GM18505 (cell line): ENCODE results near the gene GPR108.

ENCODE experiments used
- ATAC-seq: cut with Tn5 transposase; IDR thresholded peaks from one replicate; pipeline ENCODE4 v1.9.1; 2021; ENCODE audit not compliant: unreplicated experiment
- POLR2A ChIP-seq: IDR thresholded peaks from 4 replicates; pipeline ENCODE4 v1.6.1; 2011; ENCODE audit warnings: borderline replicate concordance; ENCODE audit not compliant: insufficient read depth, insufficient read length; ENCODE audit errors: extremely low read depth

Gene GPR108

DNA sequence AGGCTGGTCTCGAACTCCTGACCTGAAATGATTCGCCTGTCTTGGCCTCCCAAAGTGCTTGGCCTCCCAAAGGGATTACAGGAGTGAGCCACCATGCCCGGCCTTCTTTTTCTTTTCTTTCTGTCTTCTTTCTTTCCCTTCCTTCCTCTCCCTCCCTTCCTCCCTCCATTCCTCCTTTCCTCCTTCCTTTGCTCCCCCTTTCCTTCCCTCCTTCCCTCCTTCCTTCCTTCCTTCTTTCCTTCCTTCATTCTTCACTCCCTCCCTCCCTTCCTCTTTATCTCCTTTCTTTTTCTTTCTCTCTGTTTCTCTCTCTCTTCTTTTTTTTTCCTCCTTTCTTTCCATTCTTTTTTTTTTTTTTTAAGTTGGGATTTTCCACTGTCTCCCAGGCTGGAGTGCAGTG lies 29.0 kb downstream of the GPR108 start:
- no peak for TF ChIP-seq POLR2A
- ATAC-seq: no peak

DNA sequence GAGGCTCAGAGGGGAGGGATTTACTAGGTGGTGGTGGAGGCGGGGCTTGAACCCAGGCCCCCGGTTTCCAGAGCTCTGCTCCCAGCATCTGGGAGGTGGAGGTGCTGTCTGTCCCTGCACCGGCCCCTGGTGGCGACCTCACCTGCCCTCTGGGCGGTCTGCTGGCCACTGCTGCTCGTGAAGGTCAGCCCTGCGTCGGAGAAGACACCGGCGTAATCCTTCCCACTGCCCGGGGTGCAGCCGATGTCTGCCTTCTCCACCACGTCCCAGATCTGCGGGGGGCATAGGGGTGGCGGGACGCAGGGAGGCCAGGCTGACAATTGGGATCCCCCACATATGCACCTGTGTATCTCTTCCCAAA lies 29.7 kb downstream of the GPR108 start:
- TF ChIP-seq POLR2A: no peak
- ATAC-seq: no peak

DNA sequence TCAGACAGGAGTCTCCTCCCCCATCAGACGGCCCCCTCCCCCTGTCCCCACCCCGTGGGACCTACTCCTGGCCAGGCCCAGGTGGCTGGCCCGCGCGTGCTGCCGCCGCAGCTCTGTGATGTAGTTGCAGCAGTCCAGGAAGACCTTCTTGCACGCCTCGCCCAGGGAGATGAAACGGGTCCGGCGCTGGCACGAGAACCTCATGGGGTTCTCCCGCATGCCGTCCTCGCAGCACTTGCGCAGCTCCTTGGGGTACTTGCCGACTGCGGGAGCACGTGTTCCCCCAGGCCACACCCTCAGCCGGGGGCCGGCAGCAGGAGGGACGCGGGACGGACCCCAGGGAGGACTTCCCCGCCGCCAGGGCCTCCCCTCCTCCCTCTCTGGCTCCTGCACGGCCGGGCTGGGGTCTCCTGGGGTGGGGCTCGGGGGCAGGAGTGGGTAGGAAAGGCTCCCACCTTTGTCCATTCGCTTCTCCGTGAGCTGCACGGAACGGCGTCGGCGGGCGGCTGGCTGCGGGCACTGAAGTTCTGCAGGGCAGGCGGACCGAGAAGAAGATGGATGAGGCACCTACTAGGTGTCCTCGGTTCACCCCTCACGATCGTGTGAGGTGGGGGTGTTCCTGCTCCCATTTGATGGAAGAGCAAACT lies 30.2 kb downstream of the GPR108 start:
- TF ChIP-seq POLR2A: no peak
- no peak for ATAC-seq

DNA sequence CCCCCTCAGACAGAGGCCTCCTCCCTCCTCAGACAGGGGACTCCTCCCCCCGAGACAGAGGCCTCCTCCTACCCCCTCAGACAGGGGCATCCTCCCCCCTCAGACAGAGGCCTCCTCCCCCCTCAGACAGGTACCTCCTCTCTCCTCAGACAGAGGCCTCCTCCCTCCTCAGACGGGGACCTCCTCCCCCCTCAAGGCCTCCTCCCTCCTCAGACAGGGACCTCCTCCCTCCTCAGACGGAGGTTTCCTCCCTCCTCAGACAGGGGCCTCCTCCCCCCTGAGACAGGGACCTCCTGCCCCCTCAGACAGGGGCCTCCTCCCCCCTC lies 30.8 kb downstream of the GPR108 start:
- TF ChIP-seq POLR2A: no peak
- no peak for ATAC-seq

DNA sequence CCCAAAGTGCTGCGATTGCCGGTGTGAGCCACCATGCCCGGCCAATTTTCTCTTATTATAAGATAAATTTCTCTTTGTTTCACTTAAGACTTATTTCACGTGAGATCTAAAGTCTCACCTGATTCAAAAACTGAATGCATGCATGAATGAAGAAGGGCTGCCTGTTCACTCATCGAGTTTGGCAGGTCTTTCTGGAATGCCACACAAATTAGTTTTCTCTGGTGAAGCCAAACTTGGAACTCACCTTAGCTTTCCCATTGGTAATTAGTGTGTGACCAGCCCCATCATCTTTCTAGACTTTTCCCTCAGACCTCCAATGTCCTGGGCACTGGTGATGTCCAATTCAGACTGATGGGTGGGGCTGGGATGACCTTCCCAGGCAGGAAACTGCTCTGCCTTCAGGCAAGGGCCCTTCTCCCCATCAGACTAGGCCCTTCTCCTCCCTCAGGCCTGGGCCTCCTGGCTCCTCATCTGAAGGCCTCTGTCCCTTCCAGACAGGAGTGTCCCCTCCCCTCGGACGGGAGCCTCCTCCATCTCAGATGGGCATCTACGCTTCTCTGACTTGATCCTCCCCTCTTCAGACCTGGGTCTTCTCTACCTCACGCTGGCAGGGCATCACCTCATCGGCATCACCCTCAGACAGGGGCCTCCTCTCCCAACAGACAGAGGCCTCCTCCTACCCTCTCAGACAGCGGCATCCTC lies 31.3 kb downstream of the GPR108 start:
- no peak for TF ChIP-seq POLR2A
- no peak for ATAC-seq

DNA sequence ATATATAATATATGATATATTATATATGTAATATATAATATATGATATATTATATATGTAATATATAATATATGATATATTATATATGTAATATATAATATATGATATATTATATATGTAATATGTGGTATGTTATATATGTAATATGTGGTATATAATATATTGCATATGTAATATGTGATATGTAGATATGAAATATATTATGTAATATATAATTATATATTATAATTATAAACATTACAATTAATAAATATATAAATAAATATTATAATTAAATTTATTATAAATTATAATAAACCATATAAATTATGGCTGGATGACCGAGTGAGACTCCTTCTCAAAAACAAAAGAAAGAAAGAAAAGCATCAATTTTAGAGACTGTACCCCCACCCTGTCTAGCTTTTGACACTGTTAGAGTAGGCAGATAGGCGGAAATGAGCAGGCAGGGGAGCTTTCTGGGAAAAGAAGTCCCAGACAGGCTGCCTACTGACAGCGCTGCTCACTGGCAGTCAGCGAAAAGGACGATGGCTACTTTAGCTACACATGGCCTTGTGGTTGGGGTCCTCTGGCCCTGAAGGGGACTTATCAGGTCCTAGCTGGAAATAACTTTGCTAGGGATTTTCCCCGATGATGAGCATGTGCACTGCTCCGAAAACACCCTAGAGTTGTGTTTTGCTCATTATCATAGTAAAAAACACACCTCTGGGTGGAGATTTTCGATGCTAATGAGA lies 36.6 kb downstream of the GPR108 start:
- TF ChIP-seq POLR2A: no peak
- ATAC-seq: no peak

DNA sequence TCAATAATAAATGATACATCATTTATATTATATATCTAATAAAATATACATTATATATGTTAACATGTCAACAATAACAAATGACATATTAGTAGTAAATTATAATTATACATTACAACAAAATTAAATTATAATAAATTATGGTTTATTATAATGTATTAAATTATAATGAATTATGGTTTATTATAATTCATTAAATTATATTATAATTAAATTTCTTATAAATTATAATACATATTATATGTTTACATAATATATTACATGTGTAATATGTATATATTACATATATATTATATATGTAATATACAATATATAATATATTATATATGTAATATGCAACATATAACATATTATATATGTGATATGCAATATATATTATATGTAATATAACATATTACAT lies 37.4 kb downstream of the GPR108 start:
- no peak for TF ChIP-seq POLR2A
- ATAC-seq: no peak

DNA sequence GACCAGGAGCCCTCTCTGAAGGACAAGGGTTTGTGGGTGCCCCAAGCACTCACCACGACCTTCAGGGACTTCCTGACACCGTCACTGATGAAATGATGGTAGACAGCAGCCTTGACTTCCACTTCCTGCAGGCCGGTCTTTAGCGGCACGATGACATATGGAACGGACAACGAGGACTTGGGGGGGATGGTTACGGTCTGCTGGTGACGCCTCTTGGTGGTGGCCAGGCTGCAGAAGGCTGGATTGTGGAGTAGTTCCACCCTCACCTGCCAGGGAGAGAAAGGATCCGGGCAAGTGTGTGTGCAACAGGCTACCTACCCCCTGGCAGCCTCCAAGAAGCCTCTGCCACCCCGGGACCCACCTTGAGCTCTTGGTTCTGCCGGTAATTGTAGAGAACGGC lies 40.1 kb downstream of the GPR108 start:
- no peak for TF ChIP-seq POLR2A
- no peak for ATAC-seq

DNA sequence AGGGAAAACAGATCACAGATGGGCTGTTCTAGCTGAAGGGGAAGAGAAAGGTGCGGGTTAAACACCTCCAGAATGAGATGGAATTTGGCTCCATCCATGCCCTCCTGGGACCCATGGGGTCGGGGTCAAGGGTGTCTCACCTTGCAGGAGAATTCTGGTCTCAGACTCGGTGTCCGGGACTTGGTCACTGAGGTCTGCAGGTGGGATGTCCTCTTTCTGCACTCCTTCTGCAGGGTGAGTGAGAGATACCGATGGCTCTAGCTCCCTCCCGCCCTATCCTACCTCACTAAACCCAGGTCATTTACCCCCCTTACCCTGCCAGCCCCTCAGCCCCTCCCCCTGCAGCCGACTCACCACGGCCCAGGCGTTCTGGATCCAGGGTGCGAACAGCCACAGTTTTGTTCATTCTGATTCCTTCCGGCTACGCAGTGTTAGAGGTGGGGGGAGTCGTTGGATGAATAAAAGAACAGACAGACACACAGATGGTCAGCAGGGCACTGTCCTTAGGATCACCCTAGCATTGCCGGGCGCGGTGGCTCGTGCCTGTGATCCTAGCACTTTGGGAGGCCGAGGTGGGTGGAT lies 41.0 kb downstream of the GPR108 start:
- no peak for ATAC-seq
- no peak for TF ChIP-seq POLR2A

DNA sequence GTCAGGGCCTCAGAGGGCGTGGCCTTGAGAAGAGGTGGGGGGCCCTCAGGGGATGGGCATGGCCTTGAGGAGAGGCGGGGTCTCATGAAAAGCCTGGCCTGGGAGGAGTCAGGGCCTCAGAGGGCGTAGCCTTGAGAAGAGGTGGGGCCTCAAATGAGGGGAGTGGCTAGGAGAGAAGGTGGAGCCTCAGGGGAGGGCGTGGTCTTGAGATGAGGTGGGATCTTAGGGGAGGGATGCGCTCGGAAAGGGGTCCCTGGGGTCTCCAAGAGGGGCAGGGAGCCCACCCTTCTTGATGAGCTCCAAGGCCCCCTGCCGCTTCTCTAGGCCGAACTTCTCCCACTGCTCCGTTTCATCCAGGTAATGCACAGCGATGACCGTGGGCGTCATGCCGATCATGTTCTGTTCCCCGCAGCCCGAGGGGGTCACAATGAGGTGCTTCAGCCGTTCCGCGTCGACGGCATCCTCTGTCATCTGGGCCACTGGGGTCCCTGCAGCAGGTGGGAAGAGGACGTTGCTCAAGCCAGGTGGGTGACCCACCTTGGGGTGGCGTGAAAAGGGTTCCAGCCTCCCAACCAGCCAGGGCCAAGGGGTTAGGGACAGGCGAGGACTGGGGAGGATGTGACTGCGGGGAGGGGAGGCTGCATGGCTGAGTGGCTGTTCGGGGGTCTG lies 43.1 kb downstream of the GPR108 start:
- ATAC-seq: no peak
- no peak for TF ChIP-seq POLR2A

DNA sequence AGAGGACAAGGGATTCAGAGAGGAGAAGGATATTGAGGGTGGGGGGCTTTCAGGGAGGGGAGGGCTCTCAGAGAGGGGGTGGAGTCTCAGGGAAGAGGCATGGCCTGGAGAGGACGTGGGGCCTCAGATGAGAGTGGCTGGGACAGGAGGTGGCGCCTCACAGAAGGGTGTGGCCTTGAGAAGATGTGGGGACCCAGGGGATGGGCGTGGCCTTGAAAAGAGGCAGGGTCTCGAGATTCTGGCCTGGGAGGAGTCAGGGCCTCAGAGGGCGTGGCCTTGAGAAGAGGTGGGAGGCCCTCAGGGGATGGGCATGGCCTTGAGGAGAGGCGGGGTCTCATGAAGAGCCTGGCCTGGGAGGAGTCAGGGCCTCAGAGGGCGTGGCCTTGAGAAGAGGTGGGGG lies 43.7 kb downstream of the GPR108 start:
- no peak for ATAC-seq
- TF ChIP-seq POLR2A: no peak

DNA sequence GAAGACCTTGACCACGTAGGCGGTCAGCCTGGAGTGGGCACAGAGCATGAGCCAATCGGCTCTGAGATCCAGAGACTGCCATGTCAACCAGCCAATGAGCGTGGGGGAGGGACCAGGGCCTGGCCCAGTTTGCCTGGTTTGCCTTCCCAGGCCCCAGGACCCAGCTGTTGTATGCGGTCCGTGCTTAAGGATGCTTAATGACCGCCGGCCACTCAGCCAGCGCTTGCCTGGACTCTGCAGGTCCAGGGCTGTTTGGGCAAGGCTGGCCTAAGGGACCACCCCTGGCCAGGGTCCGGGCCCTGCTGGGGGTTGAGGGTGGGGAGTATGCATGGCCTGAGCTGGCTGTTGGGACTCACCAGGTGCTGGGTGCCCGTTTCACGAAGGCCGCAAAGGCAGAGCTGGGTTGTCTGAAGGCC lies 44.3 kb downstream of the GPR108 start:
- ATAC-seq: no peak

DNA sequence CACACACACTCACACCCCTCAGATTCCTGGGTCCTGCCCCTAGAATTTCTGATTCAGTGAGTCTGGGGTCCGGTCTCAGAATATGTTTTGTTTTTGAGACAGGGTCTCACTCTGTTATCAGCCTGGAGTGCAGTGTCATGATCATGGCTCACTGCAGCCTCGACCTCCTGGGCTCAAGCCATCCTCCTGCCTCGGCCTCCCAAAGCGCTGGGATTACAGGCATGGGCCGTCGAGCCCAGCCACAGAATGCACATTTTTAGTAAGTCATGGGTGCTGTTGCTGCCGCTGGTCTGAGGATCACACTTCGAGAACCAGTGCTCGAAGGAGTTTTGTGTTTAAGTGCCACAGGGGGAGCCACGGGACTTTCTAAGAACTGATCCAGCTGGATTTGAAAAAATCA lies 45.4 kb downstream of the GPR108 start:
- ATAC-seq: no peak
- no peak for TF ChIP-seq POLR2A

More for the DNA sequence above, 44.3 kb downstream of the GPR108 start:
- TF ChIP-seq POLR2A: no peak
